Measurements from ENCODE around the gene RPL31.

- no peak for TF ChIP-seq POLR2A (IDR thresholded peaks at IDR 0.05)
- TF ChIP-seq CTCF (IDR thresholded peaks at IDR 0.05) = no peak
These were observed 19.6 kb upstream of the RPL31 start for GRCh38 chr2:100982431-100982861.

All from adrenal gland (tissue), 5 donors.